Mucosa of descending colon (tissue), 3 donors: ENCODE results near the gene SKOR1. TPM values are rescaled to one million over a fixed set of nuclear protein-coding genes. Genes with fewer than 3 reads are reported as not detected.

Experiments used
- ATAC-seq: fragments of 200-7000 bp; cut with Tn5 transposase; one replicate; pipeline ENCODE4 v1.9.1; 2020; ENCODE audit warnings: mild to moderate bottlenecking, moderate library complexity
- DNase-seq, 3 donors: peaks; one replicate each; pipeline ENCODE4 v3.0.0-alpha.2; 2020
- H3K36me3 ChIP-seq: fragments of 200-600 bp; one replicate; pipeline ENCODE4 v1.8.0; 2021; ENCODE audit warnings: low read depth, mild to moderate bottlenecking
- H3K4me1 ChIP-seq: fragments of 200-600 bp; one replicate; pipeline ENCODE4 v1.8.0; 2021; ENCODE audit warnings: low read depth, mild to moderate bottlenecking
- H3K4me3 ChIP-seq: fragments of 200-600 bp; one replicate; pipeline ENCODE4 v1.8.0; 2021; ENCODE audit warnings: mild to moderate bottlenecking
- H3K9me3 ChIP-seq: fragments of 200-600 bp; one replicate; pipeline ENCODE4 v1.8.0; 2021; ENCODE audit warnings: mild to moderate bottlenecking
- intact Hi-C, 2 donors: fragments of 100-400 bp; cut with DNase I in 1 of 2; cut with micrococcal nuclease in 1 of 2; formaldehyde crosslinking; loops; one replicate each; pipeline versions ENCODE4 v1.11.0 to v1.11.1; 2022; cut with DNase I, micrococcal nuclease
- total RNA-seq, 3 donors: library from RNA; stranded (reverse); fragmentation: NEBNext Ultra II Directional in 2 of 3; extraction: Animal tissue kit (Norgen Biotek cat#: 25700) in 2 of 3; gene quantifications; one replicate each; pipeline versions ENCODE4 v1.2.1 to v1.2.4, GENCODE V29; 2021 to 2023
- TF ChIP-seq, protein P1 (sequence below): fragments of 200-600 bp; IDR thresholded peaks from one replicate; pipeline ENCODE4 v1.8.0; 2022; ENCODE audit warnings: antibody characterized with exemption, mild to moderate bottlenecking
- donor health status: DM: no; HTN: no; CAD: no; lungs with moderate emphysema.
- donor health status: DM: no; HTN: no; CAD: no.
- donor health status: DM: no; HTN: yes; CAD: no.

The SKOR1 gene
- total RNA-seq, 3 donors from 2014 or later = 0.34 to 0.63 (median 0.58) TPM

DNA sequence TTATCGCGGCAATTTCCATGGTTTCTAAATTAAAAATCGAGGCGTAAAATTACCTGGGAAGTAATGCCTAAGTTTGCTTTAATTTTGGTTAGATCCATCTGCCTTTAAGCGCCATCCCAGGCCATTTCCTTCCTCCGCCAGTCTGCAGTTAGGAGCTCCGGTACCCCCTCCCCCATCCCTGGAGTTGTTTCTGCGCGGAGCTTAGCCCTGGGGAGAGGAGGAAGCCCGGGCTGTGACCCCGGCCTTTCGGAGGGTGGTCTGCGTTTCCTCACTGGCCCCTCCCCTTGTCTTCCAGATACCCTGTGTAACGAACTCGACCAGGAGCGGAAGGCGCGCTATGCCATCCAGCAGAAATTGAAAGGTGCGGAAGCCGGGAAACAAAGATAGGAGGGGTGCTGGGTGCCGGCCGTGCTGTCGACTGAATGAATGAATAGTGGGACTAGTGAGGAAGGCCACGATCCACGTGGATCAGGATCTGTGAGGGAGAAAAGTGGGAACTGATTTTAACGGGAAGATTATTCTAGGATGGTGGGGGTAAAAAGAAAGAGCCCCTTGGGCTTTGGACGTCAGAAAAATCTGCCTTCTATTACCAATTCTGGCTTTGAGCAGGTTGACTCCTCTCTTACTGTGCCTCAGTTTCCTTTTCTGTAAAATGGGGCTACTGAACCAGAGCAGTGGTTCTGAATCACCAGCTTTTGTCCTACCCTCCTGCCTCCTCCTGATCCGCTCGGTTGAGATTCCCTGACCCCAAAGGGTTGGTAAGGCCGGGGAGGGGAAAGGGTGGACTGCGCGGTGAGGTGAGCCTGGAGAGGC lies 7.8 kb downstream of the SKOR1 start:
- intact Hi-C loops = no loop called here
- TF ChIP-seq, protein P1, sequence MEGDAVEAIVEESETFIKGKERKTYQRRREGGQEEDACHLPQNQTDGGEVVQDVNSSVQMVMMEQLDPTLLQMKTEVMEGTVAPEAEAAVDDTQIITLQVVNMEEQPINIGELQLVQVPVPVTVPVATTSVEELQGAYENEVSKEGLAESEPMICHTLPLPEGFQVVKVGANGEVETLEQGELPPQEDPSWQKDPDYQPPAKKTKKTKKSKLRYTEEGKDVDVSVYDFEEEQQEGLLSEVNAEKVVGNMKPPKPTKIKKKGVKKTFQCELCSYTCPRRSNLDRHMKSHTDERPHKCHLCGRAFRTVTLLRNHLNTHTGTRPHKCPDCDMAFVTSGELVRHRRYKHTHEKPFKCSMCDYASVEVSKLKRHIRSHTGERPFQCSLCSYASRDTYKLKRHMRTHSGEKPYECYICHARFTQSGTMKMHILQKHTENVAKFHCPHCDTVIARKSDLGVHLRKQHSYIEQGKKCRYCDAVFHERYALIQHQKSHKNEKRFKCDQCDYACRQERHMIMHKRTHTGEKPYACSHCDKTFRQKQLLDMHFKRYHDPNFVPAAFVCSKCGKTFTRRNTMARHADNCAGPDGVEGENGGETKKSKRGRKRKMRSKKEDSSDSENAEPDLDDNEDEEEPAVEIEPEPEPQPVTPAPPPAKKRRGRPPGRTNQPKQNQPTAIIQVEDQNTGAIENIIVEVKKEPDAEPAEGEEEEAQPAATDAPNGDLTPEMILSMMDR = no peak
- Histone ChIP-seq H3K4me3 (no peak overlapping the region), H3K4me1 (peaks cover 56% of the 10 kb centered on the region), H3K9me3 (no peaks in the 10 kb centered on the region), H3K36me3 (no peaks in the 10 kb centered on the region)
- ATAC-seq (no peak), DNase-seq (peak in 1 of 3 donors; percentile 32)

DNA sequence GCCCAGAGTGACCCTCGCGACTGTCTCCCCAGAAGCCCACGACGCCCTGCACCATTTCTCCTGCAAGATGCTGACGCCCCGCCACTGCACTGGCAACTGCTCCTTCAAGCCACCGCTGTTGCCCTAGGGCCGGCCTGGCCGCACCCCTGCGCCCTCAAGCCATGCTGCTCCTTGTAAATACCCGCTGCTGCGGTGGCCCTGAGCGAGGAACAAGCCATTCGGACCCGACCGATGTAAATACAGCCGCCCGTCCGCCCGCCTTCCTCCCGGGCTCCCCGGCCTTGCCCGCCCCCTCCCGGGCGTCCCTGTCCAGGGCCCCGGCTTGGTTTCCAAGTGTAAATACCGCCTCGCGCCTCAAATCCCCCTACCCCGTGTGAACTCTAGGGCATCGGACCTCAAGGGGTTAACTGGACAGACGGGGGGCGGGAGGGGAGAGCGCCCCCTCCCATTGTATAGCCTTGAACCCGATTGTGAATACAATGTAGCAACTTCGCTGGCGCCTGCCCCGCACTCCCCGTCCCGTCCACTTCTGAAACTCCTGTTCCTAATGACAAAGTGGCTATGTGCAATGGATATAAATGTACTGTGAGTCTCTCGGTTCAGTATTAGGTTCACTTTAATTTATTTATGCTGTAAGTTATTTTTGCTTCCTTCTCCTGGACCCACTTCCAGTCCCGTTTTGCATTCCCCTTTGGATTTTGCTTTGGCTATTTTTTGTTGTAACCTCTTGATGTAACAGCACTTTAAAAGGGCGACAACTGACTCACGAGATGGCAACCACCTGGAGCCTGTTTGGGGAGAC lies 8.6 kb downstream of the SKOR1 start:
- Histone ChIP-seq H3K36me3 (no peaks in the 10 kb centered on the region), H3K4me3 (no peak overlapping the region), H3K4me1 (peaks cover 57% of the 10 kb centered on the region), H3K9me3 (no peaks in the 10 kb centered on the region)
- peak; percentile 51 to 69 (median 63) for DNase-seq
- TF ChIP-seq, protein P1 = no peak
- peak; percentile 59 for ATAC-seq
- intact Hi-C loops = no loop called here

GRCh38 chr15:67834581-67835296 lies 9.4 kb downstream of the SKOR1 start:
- no peaks in the 10 kb centered on the region for H3K9me3 ChIP-seq
- H3K4me3 ChIP-seq = no peak overlapping the region
- DNase-seq = peak in 1 of 3 donors; percentile 63
- ATAC-seq = peak; percentile 4
- intact Hi-C loops = loop anchor here (5.0 kb wide), 2 partner anchors 312 to 377 kb away; partner anchors contain the start of gene C15orf61 (in 1 of the 2)
- no peaks in the 10 kb centered on the region for H3K36me3 ChIP-seq
- TF ChIP-seq, protein P1 = no peak
- H3K4me1 ChIP-seq = peaks cover 52% of the 10 kb centered on the region

DNA sequence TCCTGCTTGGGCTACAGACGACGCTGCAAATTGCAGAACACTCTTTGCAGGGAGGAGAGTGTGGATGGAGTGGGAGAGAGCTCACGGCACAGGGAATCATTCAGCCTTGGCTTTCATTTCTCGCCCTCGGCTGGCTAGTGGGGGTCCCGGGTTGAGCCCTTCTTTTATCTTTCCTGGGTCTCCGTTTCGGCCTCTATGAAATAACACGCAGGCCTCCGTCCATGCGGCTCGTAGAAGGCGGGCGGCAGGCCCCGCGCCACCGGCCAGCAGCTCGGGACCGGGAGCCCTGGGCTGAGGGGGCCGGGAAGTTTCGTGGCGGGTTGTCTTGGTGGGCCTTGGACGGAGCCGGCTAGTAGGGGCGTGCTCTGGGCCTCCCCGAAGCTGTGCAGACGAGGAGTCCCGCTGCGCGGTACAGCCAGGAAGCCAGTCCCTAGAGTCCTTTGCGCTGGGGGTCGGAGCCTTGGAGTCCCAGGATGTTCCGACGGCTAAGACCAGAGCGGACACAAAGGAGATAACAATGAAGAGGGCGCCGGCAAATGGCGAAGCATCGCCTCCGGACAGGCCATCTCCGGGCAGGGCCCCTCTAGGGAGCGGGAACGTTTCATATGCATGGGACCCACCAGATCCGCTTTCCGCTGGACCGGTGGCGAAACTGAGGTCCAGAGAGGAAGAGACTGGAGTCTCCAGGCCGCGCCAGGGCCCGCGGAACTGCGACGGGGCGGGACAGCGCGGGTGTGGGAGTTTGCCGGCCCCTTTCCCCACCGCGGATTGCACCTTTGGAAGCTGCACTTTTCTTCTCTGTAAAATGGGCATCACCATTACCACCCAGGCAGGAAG lies 10.2 kb downstream of the SKOR1 start:
- Histone ChIP-seq H3K4me3 (no peak overlapping the region), H3K9me3 (no peaks in the 10 kb centered on the region), H3K36me3 (peaks cover 4% of the 10 kb centered on the region), H3K4me1 (peaks cover 52% of the 10 kb centered on the region)
- ATAC-seq (no peak), DNase-seq (peak in 2 of 3 donors; percentile 25 to 57)
- intact Hi-C loops = loop anchor here (5.0 kb wide), 2 partner anchors 313 to 378 kb away; partner anchors contain the start of gene C15orf61 (in 1 of the 2)
- TF ChIP-seq, protein P1 = no peak

DNA sequence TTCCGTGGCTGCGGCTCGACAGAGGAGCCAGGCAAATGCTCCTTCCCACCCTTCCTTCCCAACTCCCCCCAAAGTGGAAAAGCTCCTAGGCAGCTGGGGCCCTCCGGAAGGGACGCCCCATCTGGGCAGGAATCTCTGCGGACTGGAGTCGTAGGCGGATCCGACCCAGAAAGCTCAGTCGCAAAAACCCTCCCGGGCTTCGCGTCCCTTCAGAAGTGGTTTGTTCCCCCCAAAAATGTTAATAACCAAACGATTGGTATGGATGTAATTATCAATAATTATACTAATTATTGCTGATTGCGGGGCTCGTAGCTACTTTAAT lies 10.8 kb downstream of the SKOR1 start:
- ATAC-seq = no peak
- intact Hi-C loops = loop anchor here (5.0 kb wide), 2 partner anchors 314 to 379 kb away; partner anchors contain the start of gene C15orf61 (in 1 of the 2)
- Histone ChIP-seq H3K9me3 (no peaks in the 10 kb centered on the region), H3K4me3 (no peak overlapping the region), H3K36me3 (peaks cover 4% of the 10 kb centered on the region), H3K4me1 (peaks cover 53% of the 10 kb centered on the region)
- DNase-seq = no peak
- TF ChIP-seq, protein P1 = no peak
